Glomerular visceral epithelial cell (primary cell): ENCODE data around the gene HAPLN2.
"Not testable (repeated sequence)": the region's sequence is repeated elsewhere in the genome, so short reads cannot be mapped to it uniquely, and the experiment has no call there.

ENCODE experiments used
- DNase-seq: peaks from one replicate; pipeline ENCODE4 v3.0.0-alpha.2; 2016; ENCODE audit errors: extremely low spot score

The HAPLN2 gene

DNA sequence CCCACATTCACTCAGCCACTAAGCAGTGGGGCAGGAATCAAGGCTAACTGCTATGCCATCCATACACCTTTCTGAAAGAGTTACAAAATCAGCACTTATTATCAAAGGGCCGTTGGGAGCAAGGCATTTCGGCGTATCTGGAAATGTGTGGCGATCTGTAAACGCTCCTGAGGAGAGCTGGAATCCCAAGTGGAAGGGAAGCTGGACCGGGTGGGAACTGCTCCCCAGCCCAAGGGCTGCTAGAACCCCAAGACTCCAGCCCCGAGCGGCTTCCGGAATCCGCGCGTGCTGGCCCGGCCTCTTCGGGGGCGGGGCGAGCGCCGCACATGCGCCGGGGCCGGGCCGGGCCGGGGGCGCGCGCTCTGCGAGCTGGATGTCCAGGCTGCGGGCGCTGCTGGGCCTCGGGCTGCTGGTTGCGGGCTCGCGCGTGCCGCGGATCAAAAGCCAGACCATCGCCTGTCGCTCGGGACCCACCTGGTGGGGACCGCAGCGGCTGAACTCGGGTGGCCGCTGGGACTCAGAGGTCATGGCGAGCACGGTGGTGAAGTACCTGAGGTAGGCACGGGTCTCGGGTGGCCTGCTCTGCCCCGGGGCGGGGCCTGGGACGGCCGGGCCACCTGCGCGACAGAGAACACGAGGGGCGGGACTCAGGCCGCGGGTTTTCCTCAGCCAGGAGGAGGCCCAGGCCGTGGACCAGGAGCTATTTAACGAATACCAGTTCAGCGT lies 27.6 kb upstream of the HAPLN2 start, which contains the start of gene NAXE:
TSS of gene NAXE (plus strand) at position 345 of the 726 bp plus-strand sequence. CDS start at position 374, 29 bp downstream.
- peak; percentile 80 for DNase-seq

DNA sequence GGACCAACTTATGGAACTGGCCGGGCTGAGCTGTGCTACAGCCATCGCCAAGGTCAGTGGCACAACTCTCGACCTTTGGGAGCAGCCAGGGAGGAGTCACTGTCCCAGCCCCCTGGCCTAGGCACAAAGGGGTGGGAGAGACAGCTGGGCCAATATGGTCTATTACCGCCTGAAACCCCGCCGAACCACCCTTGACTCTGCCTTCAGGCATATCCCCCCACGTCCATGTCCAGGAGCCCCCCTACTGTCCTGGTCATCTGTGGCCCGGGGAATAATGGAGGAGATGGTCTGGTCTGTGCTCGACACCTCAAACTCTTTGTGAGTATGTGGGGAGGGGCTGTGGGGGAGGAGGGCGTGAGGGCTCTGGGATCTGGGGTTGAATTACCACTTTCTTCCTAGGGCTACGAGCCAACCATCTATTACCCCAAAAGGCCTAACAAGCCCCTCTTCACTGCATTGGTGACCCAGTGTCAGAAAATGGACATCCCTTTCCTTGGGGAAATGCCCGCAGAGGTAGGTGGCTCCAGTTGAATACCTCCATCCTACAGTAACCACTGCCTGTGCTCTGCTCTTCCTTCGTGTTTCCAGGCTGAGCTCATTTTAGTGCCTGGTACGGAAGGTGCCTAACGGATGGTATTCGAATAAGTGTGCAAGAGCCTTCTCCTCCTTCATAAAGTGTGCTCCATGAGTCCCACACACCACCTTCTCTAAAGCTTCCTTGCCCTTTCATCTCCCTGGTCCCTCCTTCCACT lies 26.9 kb upstream of the HAPLN2 start:
- DNase-seq = no peak

GRCh38 chr1:156592910-156593660 lies 26.1 kb upstream of the HAPLN2 start:
- no peak for DNase-seq

GRCh38 chr1:156593661-156593989 lies 25.6 kb upstream of the HAPLN2 start:
- DNase-seq = no peak

DNA sequence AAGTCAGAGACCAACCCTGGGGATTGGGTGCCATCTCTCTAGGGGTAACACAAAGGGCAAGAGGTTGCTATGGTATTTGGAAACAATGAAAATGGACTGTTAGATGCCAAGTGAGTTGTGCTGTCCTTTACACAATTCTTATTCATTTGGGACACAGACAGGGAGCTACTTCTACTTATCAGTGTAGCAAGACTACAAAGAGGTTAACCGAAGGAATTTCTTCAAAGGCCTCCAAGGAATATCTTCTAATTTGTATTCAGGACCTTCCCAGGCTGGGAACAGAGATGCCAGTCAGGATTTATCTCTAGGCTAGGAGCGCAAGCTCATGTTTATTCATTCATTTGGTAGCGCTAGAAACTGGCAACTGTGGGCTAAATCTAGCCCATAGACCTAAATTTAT lies 25.0 kb upstream of the HAPLN2 start:
- no peak for DNase-seq

- no peak for DNase-seq
Observed at GRCh38 chr1:156595016-156595415, 24.2 kb upstream of the HAPLN2 start.

- DNase-seq = no peak
Observed at GRCh38 chr1:156596426-156596825, 22.8 kb upstream of the HAPLN2 start.

DNA sequence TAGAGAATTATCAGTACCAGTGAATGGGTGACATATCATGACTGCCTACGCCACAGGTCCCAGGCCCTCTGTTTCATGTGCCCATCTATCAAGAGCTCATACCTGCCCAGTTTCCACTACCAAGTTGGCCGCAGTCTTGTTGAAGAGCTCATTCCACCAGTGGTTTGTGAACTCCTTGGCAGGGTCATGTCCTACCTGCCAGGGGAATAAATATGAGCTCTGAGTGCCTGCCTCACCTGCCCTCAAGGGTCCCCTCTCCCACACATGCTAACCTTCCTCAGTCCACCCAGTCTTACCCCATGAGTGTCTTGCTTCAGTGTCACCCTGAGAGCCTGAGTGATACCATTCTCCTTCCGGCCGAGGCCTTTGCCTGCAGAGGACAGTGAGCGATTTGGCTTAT lies 21.1 kb upstream of the HAPLN2 start:
- no peak for DNase-seq

DNA sequence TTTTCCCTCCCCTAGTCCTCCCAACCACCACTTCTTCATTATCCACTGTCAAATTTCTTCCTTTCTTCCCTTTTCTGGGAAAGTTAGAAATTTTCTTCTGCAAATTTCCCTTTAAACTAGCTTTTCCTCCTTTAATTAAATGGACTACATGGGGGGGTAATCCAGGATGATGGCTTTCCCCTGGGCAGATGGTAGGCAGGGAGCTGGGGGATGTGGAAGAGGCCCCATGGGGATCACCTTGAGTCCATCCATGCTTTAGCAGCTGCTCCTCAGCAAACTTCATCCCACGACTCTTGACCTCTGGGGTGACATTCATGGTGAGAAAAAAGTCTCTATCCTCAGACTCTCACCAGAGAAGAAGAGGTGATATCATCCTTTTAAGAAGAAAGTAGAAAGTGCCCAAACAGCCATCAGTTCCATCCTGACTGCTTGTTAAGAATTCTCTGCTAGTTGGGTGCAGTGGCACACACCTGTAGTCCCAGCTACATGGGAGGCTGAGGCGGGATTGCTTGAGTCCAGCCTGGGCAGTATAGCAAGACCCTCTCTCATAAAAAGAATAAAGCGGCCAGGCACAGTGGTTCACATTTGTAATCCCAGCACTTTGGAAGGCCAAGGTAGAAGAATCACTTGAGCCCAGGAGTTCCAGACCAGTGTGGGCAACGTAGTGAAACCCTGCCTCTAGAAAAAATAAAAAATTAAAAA lies 20.3 kb upstream of the HAPLN2 start:
- DNase-seq = no peak

DNA sequence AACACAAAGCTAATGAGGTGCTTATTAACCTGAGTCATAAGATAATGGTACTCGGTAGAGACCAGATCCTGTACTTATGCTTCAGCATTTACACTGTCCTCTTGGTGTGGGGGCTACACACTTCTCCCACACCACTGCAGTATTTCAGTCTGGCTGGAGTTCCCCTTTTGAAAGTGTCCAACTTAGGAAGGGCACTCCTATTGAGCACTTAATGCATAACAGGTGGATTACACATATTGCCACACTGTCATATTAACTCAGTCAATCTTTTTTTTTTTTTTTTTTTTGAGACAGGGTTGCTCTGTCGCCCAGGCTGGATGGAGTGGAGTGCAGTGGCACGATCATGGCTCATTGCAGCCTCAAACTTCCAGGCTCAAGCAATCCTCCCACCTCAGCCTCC lies 19.4 kb upstream of the HAPLN2 start:
- DNase-seq = peak; percentile 30

DNA sequence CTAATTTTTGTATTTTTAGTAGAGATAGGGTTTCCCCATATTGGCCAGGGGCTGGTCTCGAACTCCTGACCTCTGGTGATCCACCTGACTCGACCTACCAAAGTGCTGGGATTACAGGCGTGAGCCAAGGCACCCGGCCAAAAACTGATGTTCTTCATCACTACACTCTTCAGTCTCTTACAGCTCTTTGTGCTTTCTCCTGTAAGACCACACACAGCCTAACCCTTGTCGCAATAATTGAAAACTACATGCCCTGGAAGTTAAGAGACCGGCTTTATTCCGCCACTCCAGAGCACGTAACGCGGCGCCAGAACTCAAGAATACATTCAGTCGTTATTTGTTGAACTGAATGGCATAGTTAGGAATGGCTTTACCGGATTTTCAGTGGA lies 18.5 kb upstream of the HAPLN2 start:
- DNase-seq = no peak

DNA sequence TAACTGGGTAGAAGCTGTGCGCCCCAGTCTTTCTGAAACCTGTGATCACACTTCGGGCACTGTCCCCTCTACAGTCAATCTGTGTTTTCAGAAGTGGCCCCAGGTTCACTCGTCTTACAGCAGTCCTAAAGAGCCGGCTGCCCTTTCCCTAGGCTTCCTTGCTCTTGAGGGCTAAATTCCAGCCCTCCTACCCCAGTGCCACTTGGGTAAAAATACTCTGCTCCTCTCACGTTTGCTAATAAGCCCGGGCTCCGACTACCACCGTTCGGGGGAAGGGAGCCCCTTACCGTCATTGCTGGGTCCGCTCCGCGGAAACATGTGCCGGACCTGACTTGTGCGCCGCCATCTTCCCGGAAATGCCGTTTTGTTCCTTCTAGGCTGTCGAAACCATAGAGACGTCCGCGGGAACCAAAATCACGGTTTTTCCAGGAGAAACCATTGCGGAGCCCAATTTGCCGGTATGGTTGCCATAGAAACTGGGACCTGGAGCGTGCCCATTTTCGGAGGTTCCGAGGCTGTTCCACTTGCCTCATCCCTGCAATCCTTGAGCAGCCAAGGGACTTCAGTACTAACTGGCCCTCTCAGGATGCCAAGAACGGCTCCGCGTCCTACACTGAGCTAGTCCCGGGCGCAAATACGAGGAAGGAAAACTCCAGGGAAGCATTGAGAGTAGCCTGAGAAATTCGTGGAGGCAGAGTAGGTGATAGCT lies 17.9 kb upstream of the HAPLN2 start, which contains the start of gene GPATCH4:
TSS of gene GPATCH4 (minus strand) at position 358 of the 709 bp plus-strand sequence.
- DNase-seq = peak; percentile 89

DNA sequence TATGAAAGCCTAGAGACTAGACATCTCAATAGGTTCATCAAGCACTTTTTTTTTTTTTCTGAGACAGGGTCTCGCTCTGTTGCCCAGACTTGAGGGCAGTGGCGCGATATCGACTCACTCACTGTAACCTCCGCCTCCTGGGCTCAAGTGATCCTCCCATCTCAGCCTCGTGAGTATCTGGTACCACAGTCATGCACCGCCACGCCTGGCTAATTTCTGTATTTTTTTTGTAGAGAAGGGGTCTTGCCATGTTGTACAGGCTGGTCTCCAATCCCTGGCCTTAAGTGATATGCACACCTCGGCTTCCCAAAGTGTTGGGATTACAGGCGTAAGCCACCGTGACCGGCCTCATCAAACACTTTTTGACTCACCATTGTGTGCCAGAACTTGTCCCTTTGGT lies 17.3 kb upstream of the HAPLN2 start:
- DNase-seq = peak; percentile 38

GRCh38 chr1:156602557-156602993 lies 16.6 kb upstream of the HAPLN2 start:
- DNase-seq = no peak

GRCh38 chr1:156607344-156607743 lies 11.9 kb upstream of the HAPLN2 start:
- not testable (repeated sequence) for DNase-seq

DNA sequence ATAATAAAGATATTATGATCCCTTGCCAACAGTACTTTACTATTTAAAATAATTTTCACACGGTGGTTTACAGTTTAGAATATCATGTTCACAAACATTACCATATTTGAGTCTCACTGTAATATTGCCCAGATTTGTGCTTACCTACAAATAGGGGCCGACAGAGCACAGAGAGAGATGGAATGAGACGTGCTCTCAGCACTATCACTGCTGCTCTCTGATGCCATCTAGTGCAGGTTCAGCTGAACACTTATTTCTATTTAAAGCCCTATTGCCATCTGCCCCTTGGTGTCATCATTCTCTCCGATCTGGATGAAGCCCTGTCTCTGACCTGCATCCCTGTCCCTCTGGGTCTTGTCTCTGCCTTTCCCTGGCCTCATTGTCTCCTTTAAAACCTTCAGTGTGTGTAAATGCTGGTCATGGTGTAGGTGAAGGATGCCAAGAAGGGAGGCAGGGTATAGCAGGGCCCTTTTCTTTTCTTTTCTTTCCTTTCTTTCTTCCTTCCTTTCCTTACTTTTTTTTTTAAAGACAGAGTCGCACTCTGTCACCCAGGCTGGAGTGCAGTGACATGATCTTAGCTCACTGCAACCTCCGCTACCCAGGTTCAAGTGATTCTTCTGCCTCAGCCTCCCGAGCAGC lies 11.1 kb upstream of the HAPLN2 start:
- DNase-seq = peak; percentile 78

- DNase-seq = peak; percentile 44
Observed at GRCh38 chr1:156608981-156609380, 10.2 kb upstream of the HAPLN2 start.

- DNase-seq = not testable (repeated sequence)
Observed at GRCh38 chr1:156610072-156610471, 9.1 kb upstream of the HAPLN2 start.

- DNase-seq = no peak
Observed at GRCh38 chr1:156612666-156613065, 6.5 kb upstream of the HAPLN2 start.

DNA sequence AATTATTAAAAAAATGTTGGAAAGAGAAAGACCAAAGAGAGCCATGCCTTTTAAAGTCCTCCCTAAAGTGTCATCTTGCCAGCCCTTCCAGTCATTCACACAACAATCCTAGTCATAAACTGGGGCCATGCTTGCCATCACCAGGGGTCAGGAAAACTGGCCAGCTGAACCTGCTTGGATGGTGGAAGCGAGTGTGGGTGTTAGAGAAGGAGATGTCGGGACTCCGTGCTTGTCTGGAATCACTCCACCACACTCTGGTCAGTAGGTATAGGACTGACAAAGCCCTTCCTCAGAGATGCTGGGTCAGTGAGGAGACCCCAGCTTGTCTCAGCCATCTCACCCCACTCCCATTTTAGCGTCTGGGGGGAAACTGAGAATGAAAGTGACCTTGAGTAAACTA lies 3.3 kb upstream of the HAPLN2 start:
- DNase-seq = no peak

GRCh38 chr1:156616463-156616862 lies 2.8 kb upstream of the HAPLN2 start:
- DNase-seq = no peak
